Measurements from ENCODE around the gene PTPRT. TPM values are rescaled to one million over a fixed set of nuclear protein-coding genes. Genes with fewer than 3 reads are reported as not detected.

PTPRT gene
- total RNA-seq, 1 donor from 2014 or later, result not detected

- no peak overlapping the region for H3K27ac Mint-ChIP-seq (ENCODE audit: unreplicated experiment)
- DNase-seq (ENCODE audit: low spot score), result no peak
- no peaks in the 10 kb centered on the region for H3K4me1 Mint-ChIP-seq (ENCODE audit: low read depth)
- H3K9me3 Mint-ChIP-seq (ENCODE audit: low read depth), result peaks cover 11% of the 10 kb centered on the region
- H3K27me3 Mint-ChIP-seq (ENCODE audit: low read depth), result no peaks in the 10 kb centered on the region
- no peak overlapping the region for H3K4me3 Mint-ChIP-seq (ENCODE audit: unreplicated experiment)
- H3K36me3 Mint-ChIP-seq (ENCODE audit: low read depth), result no peaks in the 10 kb centered on the region
- TF ChIP-seq CTCF (IDR thresholded peaks at IDR 0.05), result no peak
Observed at GRCh38 chr20:43205699-43206098, 16.0 kb upstream of the PTPRT start.

GRCh38 chr20:43202100-43202499 is 12.4 kb upstream of the PTPRT start:
- no peak for DNase-seq (ENCODE audit: low spot score)
- Mint-ChIP-seq H3K4me3 (ENCODE audit: unreplicated experiment) (no peak overlapping the region), H3K27ac (ENCODE audit: unreplicated experiment) (no peak overlapping the region), H3K36me3 (ENCODE audit: low read depth) (no peaks in the 10 kb centered on the region), H3K27me3 (ENCODE audit: low read depth) (no peaks in the 10 kb centered on the region), H3K9me3 (ENCODE audit: low read depth) (peaks cover 9% of the 10 kb centered on the region), H3K4me1 (ENCODE audit: low read depth) (no peaks in the 10 kb centered on the region)
- no peak for TF ChIP-seq CTCF (IDR thresholded peaks at IDR 0.05)

- no peak for TF ChIP-seq CTCF (IDR thresholded peaks at IDR 0.05)
- H3K27me3 Mint-ChIP-seq (ENCODE audit: low read depth), result no peaks in the 10 kb centered on the region
Observed at GRCh38 chr20:43198607-43199006, 8.9 kb upstream of the PTPRT start.

GRCh38 chr20:43196243-43196642 is 6.5 kb upstream of the PTPRT start:
- TF ChIP-seq CTCF (IDR thresholded peaks at IDR 0.05), result no peak
- peaks cover 13% of the 10 kb centered on the region for H3K27me3 Mint-ChIP-seq (ENCODE audit: low read depth)
- no peak overlapping the region for H3K27ac Mint-ChIP-seq (ENCODE audit: unreplicated experiment)
- DNase-seq (ENCODE audit: low spot score), result no peak
- H3K4me3 Mint-ChIP-seq (ENCODE audit: unreplicated experiment), result no peak overlapping the region
- H3K36me3 Mint-ChIP-seq (ENCODE audit: low read depth), result no peaks in the 10 kb centered on the region
- no peaks in the 10 kb centered on the region for H3K9me3 Mint-ChIP-seq (ENCODE audit: low read depth)
- no peaks in the 10 kb centered on the region for H3K4me1 Mint-ChIP-seq (ENCODE audit: low read depth)

More at GRCh38 chr20:43198607-43199006, 8.9 kb upstream of the PTPRT start:
- no peak for DNase-seq (ENCODE audit: low spot score)
- Mint-ChIP-seq H3K4me3 (ENCODE audit: unreplicated experiment) (no peak overlapping the region), H3K27ac (ENCODE audit: unreplicated experiment) (no peak overlapping the region), H3K36me3 (ENCODE audit: low read depth) (no peaks in the 10 kb centered on the region), H3K9me3 (ENCODE audit: low read depth) (peaks cover 4% of the 10 kb centered on the region), H3K4me1 (ENCODE audit: low read depth) (no peaks in the 10 kb centered on the region)

GRCh38 chr20:43194137-43194536 is 4.4 kb upstream of the PTPRT start:
- Mint-ChIP-seq H3K27me3 (ENCODE audit: low read depth) (peaks cover 25% of the 10 kb centered on the region), H3K4me3 (ENCODE audit: unreplicated experiment) (no peak overlapping the region), H3K27ac (ENCODE audit: unreplicated experiment) (no peak overlapping the region), H3K36me3 (ENCODE audit: low read depth) (no peaks in the 10 kb centered on the region), H3K4me1 (ENCODE audit: low read depth) (peaks cover 3% of the 10 kb centered on the region), H3K9me3 (ENCODE audit: low read depth) (no peaks in the 10 kb centered on the region)
- TF ChIP-seq CTCF (IDR thresholded peaks at IDR 0.05), result no peak
- DNase-seq (ENCODE audit: low spot score), result no peak

Data from chondrocyte (in vitro differentiated cells).